ENCODE results near the gene TTLL11. TPM values are rescaled to one million over a fixed set of nuclear protein-coding genes. Genes with fewer than 3 reads are reported as not detected.

Gene TTLL11
- total RNA-seq, 1 donor from 2014 or later: 23.9 TPM

DNA sequence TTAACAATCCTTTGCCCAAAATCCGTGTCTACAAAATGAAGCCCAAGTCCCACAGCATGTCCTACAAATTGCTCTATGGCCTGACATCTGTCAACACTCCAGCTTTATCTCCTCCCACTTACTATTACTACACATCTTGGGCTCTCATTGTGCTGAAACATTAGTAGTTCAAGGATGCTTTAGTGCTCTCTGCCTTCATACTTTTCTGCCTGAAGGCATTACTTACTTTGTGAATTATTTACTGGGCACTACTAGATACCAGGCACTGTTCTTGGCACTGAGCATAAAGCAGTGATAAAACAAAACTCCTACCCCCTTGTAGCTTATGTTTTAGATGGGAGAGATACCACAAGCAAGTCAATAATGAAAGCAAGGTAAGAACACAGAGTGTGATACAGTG lies 113.4 kb downstream of the TTLL11 start:
- no peak for DNase-seq
- Mint-ChIP-seq H3K4me3 (ENCODE audit: unreplicated experiment) (no peak overlapping the region), H3K4me1 (ENCODE audit: low read depth, unreplicated experiment) (peaks cover 4% of the 10 kb centered on the region), H3K27ac (ENCODE audit: unreplicated experiment) (no peak overlapping the region), H3K9me3 (ENCODE audit: unreplicated experiment) (peaks cover 6% of the 10 kb centered on the region), H3K36me3 (ENCODE audit: unreplicated experiment) (peaks cover 13% of the 10 kb centered on the region), H3K27me3 (ENCODE audit: unreplicated experiment) (no peaks in the 10 kb centered on the region)
- TF ChIP-seq, protein P1, sequence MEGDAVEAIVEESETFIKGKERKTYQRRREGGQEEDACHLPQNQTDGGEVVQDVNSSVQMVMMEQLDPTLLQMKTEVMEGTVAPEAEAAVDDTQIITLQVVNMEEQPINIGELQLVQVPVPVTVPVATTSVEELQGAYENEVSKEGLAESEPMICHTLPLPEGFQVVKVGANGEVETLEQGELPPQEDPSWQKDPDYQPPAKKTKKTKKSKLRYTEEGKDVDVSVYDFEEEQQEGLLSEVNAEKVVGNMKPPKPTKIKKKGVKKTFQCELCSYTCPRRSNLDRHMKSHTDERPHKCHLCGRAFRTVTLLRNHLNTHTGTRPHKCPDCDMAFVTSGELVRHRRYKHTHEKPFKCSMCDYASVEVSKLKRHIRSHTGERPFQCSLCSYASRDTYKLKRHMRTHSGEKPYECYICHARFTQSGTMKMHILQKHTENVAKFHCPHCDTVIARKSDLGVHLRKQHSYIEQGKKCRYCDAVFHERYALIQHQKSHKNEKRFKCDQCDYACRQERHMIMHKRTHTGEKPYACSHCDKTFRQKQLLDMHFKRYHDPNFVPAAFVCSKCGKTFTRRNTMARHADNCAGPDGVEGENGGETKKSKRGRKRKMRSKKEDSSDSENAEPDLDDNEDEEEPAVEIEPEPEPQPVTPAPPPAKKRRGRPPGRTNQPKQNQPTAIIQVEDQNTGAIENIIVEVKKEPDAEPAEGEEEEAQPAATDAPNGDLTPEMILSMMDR (IDR thresholded peaks at IDR 0.05; ENCODE audit: partially characterized antibody, unreplicated experiment): no peak

DNA sequence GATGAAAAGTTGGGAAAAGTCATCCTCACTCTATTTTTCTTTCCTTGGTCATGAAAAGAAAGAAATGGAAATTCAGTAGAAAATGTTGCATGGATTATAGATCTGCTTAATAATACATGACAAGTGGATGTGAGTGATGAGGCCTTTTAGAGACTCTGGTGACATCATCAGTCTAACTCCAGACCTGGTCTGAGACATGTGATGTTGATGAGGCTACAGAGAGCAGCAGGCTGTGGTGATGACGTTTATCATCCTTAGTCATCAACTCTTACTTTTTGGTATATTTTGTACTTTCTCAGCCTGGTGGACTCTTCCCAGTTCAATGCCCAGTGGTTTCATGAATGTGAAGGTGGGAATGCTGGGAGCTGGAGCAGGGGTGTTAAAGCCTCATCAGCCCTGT lies 116.4 kb downstream of the TTLL11 start:
- TF ChIP-seq, protein P1 (IDR thresholded peaks at IDR 0.05; ENCODE audit: partially characterized antibody, unreplicated experiment): no peak
- Mint-ChIP-seq H3K27ac (ENCODE audit: unreplicated experiment) (no peak overlapping the region), H3K4me1 (ENCODE audit: low read depth, unreplicated experiment) (peaks cover 4% of the 10 kb centered on the region), H3K9me3 (ENCODE audit: unreplicated experiment) (peaks cover 6% of the 10 kb centered on the region), H3K36me3 (ENCODE audit: unreplicated experiment) (peaks cover 8% of the 10 kb centered on the region), H3K27me3 (ENCODE audit: unreplicated experiment) (no peaks in the 10 kb centered on the region), H3K4me3 (ENCODE audit: unreplicated experiment) (no peak overlapping the region)
- no peak for DNase-seq

DNA sequence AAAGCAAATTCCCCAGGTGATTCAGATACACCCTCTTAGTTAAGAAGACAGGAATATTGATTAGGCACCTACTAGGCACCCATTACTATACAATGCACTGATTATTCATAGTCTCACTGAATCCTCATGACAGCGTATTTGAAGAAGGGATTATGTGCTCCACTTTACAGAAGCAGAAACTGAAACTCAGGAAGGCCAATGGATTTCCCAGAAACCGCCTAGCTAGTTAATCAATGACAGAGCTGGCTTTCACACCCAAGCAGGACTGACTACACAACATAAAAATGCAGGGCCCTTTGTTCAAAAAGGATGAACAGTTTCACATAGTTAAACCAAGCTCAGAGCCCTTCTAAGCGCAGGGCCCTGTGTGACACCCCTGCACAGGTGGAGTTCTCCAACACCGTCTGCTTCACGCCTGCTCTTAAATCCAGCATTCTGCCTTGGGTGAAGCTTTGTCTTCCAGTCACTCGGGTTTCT lies 117.3 kb downstream of the TTLL11 start:
- TF ChIP-seq, protein P1 (IDR thresholded peaks at IDR 0.05; ENCODE audit: partially characterized antibody, unreplicated experiment): no peak
- H3K27ac Mint-ChIP-seq (ENCODE audit: unreplicated experiment): no peak overlapping the region
- no peak overlapping the region for H3K4me3 Mint-ChIP-seq (ENCODE audit: unreplicated experiment)
- peaks cover 4% of the 10 kb centered on the region for H3K4me1 Mint-ChIP-seq (ENCODE audit: low read depth, unreplicated experiment)
- H3K27me3 Mint-ChIP-seq (ENCODE audit: unreplicated experiment): no peaks in the 10 kb centered on the region
- DNase-seq: no peak
- H3K9me3 Mint-ChIP-seq (ENCODE audit: unreplicated experiment): peaks cover 7% of the 10 kb centered on the region
- H3K36me3 Mint-ChIP-seq (ENCODE audit: unreplicated experiment): peaks cover 3% of the 10 kb centered on the region

DNA sequence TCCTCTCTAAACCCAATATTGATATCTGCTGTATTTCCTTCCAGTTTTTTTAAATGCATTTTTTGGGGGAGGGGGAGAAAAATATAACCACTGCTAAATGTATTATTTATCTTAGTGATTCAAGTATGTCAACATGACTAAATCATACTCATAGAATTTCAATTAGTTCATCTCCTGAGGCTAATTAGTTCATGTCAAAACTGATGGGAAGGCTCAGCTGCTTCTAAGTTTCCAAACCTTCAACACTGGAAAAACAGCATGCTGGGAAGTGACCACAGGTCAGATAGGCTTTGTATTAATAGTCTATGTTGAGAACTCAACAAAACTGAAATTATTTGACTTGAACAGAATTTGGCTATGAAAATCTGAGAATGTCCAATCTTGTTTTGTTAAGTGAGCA lies 118.7 kb downstream of the TTLL11 start:
- no peak for DNase-seq
- Mint-ChIP-seq H3K4me1 (ENCODE audit: low read depth, unreplicated experiment) (peaks cover 4% of the 10 kb centered on the region), H3K27me3 (ENCODE audit: unreplicated experiment) (no peaks in the 10 kb centered on the region), H3K9me3 (ENCODE audit: unreplicated experiment) (peaks cover 8% of the 10 kb centered on the region), H3K27ac (ENCODE audit: unreplicated experiment) (no peak overlapping the region), H3K4me3 (ENCODE audit: unreplicated experiment) (no peak overlapping the region), H3K36me3 (ENCODE audit: unreplicated experiment) (peaks cover 6% of the 10 kb centered on the region)
- TF ChIP-seq, protein P1 (IDR thresholded peaks at IDR 0.05; ENCODE audit: partially characterized antibody, unreplicated experiment): no peak

DNA sequence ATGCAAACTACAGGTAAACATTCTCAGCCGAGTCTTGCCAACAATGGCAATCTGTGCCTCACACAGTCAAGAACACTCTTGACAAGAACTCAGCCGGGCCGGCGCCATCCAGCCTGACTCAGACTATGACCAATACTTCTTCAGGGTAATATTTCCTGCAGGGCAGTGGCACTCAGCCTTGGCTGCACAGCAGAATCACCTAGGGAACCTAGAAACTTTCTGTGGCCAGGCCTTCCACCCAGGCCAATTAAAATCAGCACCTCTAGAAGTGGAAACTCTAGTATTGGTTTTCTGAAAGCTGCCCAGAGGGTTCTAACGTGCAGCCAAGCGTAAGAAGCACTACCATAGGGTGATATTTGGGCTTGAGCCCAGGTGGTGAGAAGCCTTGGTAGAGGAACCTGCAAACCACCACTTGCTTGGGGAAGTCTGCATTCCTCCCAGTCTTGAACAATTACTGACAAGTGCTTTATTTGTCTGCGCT lies 120.6 kb downstream of the TTLL11 start:
- Mint-ChIP-seq H3K27me3 (ENCODE audit: unreplicated experiment) (peaks cover 1% of the 10 kb centered on the region), H3K4me3 (ENCODE audit: unreplicated experiment) (no peak overlapping the region)

More for the DNA sequence above, 120.6 kb downstream of the TTLL11 start:
- Mint-ChIP-seq H3K4me1 (ENCODE audit: low read depth, unreplicated experiment) (peaks cover 3% of the 10 kb centered on the region), H3K36me3 (ENCODE audit: unreplicated experiment) (peaks cover 10% of the 10 kb centered on the region), H3K9me3 (ENCODE audit: unreplicated experiment) (peaks cover 7% of the 10 kb centered on the region), H3K27ac (ENCODE audit: unreplicated experiment) (no peak overlapping the region)
- TF ChIP-seq, protein P1 (IDR thresholded peaks at IDR 0.05; ENCODE audit: partially characterized antibody, unreplicated experiment): no peak
- DNase-seq: no peak

Measured in glutamatergic neuron (in vitro differentiated cells).